ENCODE measurements around the gene PPP1R2.

DNA sequence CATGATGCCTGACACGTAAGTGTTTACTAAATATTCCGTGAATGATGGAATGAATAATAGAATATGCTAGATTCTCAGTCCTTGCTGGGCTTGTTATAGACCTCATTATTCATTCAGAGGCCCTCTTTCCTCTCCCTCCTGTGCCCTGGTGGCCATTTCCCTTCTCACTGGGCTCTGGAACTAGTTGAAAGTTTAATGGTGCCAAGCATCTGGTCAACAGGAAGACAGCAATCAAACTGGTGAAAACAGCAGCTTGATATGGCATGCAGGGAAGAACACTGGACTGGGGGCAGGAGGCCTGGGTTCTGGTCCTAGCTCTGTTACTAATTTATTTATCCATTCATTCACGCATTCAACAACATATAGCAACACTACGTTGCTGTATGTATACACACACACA, 44.3 kb upstream of the PPP1R2 start:
- no peak for TF ChIP-seq EZH2 (IDR thresholded peaks at IDR 0.05)
- no peak for TF ChIP-seq POLR2AphosphoS5 (IDR thresholded peaks at IDR 0.05; ENCODE audit: borderline replicate concordance, low read depth, low read length)
- no peak for TF ChIP-seq FOXP2 (optimal IDR thresholded peaks at IDR 0.05; ENCODE audit: control extremely low read depth, extremely low read length, insufficient read depth)
